Measurements from ENCODE around the gene CCNE1. TPM values are rescaled to one million over a fixed set of nuclear protein-coding genes. Genes with fewer than 3 reads are reported as not detected.
A peak's percentile ranks its signal among the peaks of the same experiment; 100 is the strongest.

The CCNE1 gene
- total RNA-seq, 1 experiment from 2014 or later = 76.0 TPM

DNA sequence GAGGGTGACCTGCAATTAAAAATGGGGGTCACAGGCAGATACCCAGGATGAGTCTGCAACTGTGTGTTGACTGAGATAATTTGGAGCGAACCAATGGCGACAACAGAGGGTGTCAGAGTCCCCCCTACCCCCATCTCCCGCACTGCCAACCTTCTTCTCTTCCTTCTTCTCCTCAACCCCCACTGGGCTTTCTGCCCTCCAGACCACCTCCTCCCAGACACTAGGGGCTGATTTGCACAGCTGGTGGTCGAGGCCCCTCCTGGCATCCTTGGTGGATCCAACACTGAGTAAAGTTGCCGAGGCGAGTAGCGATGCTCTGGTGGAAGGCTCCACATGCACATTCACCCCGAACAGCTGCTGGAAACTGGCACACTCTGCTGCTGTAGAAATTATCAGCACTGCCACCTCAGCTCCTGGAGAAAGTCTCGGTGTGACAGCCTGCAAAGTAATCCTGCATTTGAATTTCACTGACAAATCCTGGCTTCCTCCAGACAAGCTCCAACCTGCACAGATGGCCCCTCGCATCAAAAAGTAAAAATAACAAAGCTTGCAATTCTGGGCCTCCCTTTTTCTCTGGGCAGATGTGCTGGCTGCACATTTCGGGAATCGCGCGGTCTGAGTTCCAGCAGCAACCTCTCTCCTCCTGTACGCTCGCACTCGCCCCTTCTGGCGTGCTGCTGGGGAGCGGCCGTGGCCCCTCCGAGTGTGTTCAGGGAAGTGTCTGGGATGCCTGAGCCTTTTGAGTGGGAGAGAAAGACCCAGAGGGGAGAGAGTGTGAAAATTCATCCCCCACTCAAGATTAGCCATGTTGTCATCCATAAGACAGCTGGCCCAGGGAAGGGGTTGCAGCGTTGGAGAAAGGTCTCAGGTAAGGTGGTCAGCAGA is 28.5 kb downstream of the CCNE1 start:
- DNase-seq (ENCODE audit: low spot score) = no peak
- in situ Hi-C loops (cut with HindIII; ENCODE audit: low sequenced_read_pairs) = no loop called here

- no peak for DNase-seq (ENCODE audit: low spot score)
- in situ Hi-C loops (cut with HindIII; ENCODE audit: low sequenced_read_pairs) = no loop called here
Observed at GRCh38 chr19:29841209-29841558, 29.4 kb downstream of the CCNE1 start.

GRCh38 chr19:29841559-29842367 is 30.0 kb downstream of the CCNE1 start:
- in situ Hi-C loops (cut with HindIII; ENCODE audit: low sequenced_read_pairs) = no loop called here
- peak; percentile 66 for DNase-seq (ENCODE audit: low spot score)

- in situ Hi-C loops (cut with HindIII; ENCODE audit: low sequenced_read_pairs) = no loop called here
- no peak for DNase-seq (ENCODE audit: low spot score)
Observed at GRCh38 chr19:29842471-29843179, 30.8 kb downstream of the CCNE1 start.

GRCh38 chr19:29843180-29844051 is 31.6 kb downstream of the CCNE1 start:
- peak; percentile 38 for DNase-seq (ENCODE audit: low spot score)
- in situ Hi-C loops (cut with HindIII; ENCODE audit: low sequenced_read_pairs) = no loop called here

GRCh38 chr19:29844891-29845573 is 33.2 kb downstream of the CCNE1 start:
- DNase-seq (ENCODE audit: low spot score) = peak; percentile 91
- in situ Hi-C loops (cut with HindIII; ENCODE audit: low sequenced_read_pairs) = no loop called here

DNA sequence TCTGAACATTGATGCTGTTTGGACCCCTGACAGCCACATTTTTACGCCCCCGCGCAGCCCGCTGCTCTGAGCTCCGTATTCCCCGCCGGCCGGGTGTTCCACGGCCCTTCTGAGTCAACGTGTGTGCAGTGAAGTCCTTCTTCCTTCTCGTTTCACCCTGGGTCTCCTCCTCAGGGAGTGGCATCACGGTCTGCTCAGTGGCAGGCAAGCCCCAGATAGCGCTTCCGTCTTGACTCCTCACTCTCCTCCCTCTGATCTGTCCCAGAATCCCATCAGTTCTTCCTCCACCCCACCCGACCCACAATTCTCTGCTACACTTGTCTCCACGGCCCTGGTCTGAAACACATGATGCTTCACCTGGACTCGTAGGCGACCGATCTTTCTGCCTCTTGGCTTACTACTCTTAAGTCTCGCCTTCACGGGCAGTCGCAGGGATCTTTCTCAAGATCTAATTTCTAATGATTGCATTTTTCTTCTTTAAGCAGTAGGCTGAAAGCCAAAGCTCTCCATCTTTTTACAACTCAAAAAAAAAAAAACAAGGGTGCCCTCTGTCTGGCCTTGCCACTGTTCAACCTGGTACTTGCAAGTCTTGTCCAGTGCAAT is 33.9 kb downstream of the CCNE1 start:
- in situ Hi-C loops (cut with HindIII; ENCODE audit: low sequenced_read_pairs) = no loop called here

GRCh38 chr19:29849208-29849607 is 37.4 kb downstream of the CCNE1 start:
- no peak for DNase-seq (ENCODE audit: low spot score)
- in situ Hi-C loops (cut with HindIII; ENCODE audit: low sequenced_read_pairs) = no loop called here

More for the DNA sequence above, 33.9 kb downstream of the CCNE1 start:
- peak; percentile 83 for DNase-seq (ENCODE audit: low spot score)

GRCh38 chr19:29850482-29850881 is 38.7 kb downstream of the CCNE1 start:
- no peak for DNase-seq (ENCODE audit: low spot score)
- in situ Hi-C loops (cut with HindIII; ENCODE audit: low sequenced_read_pairs) = no loop called here

DNA sequence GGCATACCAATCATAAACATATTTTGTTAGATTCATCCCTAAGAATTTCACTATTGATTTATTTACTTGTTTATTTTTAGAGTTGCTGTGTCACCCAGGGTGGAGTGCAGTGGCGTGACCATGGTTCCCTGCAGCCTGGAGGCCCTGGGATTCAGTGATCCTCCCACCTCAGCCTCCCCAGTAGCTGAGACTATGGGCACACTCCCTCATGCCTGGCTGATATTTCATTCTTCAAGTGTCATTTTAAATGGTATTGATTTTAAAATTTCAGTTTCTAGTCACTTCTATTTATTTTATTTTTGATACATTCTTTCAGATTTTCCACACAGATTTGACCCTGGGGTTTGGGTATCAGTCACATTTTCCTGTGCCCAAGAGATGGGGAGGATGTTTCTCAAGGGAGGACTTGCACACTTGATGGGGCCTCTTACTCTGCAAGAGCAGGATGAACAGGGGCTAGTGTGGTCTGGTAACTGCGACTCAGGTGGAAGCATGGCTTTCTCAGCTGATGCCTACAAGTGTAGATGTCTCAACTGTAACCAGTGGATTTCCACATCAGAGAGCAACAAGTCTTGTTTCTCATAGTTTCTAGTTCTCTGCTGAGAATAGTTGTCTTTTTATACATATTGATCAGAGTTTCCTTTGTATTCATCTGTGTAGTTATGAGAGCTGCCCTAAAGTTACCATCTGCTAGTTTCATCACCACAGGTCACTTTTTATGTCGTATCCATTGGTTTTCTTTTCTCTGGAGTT is 40.2 kb downstream of the CCNE1 start:
- in situ Hi-C loops (cut with HindIII; ENCODE audit: low sequenced_read_pairs) = no loop called here

DNA sequence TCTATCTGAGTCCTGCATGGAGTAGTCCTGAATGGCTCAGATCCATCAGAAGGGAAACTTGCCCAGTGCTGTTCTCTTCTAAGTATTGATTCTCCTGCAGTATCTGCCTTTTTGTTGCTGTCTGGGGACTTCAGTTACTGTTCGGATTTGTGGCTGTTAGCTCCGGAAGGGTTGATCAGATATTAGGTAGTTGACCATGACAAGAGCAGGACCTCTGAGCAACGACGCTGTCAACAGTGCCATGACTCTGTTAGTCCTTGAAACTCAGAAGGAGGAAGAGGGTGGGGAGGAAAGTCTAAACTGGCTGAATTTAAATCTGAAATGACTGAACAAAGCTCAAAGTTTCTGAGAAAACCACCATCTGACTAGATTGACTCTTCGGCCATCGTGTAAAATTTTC is 42.2 kb downstream of the CCNE1 start:
- in situ Hi-C loops (cut with HindIII; ENCODE audit: low sequenced_read_pairs) = no loop called here
- DNase-seq (ENCODE audit: low spot score) = no peak

More for the DNA sequence above, 40.2 kb downstream of the CCNE1 start:
- no peak for DNase-seq (ENCODE audit: low spot score)

GRCh38 chr19:29855087-29855486 is 43.3 kb downstream of the CCNE1 start:
- in situ Hi-C loops (cut with HindIII; ENCODE audit: low sequenced_read_pairs) = no loop called here
- no peak for DNase-seq (ENCODE audit: low spot score)

GRCh38 chr19:29855741-29856500 is 44.1 kb downstream of the CCNE1 start:
- in situ Hi-C loops (cut with HindIII; ENCODE audit: low sequenced_read_pairs) = no loop called here
- DNase-seq (ENCODE audit: low spot score) = peak; percentile 82

GRCh38 chr19:29858000-29858596 is 46.3 kb downstream of the CCNE1 start:
- peak; percentile 26 for DNase-seq (ENCODE audit: low spot score)
- in situ Hi-C loops (cut with HindIII; ENCODE audit: low sequenced_read_pairs) = no loop called here

GRCh38 chr19:29858621-29859020 is 46.8 kb downstream of the CCNE1 start:
- DNase-seq (ENCODE audit: low spot score) = no peak

DNA sequence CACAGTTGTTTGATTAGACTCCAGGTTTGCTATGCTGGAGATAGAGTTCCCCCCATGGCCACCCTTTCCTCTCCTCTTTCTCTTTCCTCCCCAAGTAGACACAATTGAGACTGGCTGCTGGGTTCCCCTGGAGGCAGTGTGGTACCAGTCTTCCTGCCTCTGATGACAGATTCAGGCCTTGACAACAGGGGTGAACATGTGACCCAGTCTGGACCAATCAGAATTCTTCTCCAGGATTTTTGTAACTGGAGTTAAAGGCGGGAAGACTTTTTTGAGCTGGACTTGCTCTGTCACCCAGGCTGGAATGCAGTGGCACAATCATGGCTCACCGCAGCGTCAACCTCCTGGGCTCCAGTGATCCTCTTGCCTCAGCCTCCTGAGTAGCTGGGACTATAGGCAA is 48.7 kb downstream of the CCNE1 start:
- in situ Hi-C loops (cut with HindIII; ENCODE audit: low sequenced_read_pairs) = no loop called here
- DNase-seq (ENCODE audit: low spot score) = no peak

More at GRCh38 chr19:29858621-29859020, 46.8 kb downstream of the CCNE1 start:
- in situ Hi-C loops (cut with HindIII; ENCODE audit: low sequenced_read_pairs) = no loop called here

All from G401 (cell line).